ENCODE results near the gene CD274.

The CD274 gene

DNA sequence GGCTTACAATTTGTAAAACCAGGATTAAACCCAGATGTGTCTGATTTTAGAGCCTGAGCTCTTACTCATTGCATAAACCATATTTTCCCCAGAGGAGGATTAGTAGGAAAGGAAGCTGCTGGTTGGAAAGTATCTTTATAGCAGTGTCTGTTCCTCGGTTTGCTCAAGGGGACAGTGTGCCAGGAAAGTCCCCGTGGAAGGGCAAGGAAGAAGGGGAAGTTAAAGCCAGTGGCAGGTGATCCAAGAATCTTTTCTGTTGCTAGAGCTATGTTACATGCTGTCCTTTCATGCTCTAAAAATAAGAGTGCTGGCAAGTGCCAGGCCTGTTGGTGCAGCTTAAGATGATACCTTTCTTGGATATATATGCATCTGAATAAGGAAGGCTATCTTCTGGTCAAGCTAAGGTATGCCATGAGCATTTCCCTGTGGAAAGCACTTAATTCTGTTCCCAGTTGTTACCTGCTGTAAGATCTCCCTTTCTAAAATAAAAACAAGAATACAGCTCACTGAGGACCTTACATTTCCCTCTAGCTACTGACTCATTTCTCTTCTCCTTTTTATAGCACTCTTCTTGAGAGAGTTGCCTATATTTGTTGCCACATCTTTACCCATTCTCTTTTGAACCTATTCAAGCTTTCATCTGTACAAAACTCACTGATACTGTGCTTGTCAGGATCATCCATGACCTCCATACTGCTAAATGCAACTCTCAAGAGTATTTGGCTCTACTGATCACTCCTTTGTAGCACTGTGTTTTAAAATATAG lies 68.0 kb downstream of the CD274 start:
- H3K4me1 ChIP-seq (ENCODE audit: insufficient read depth, low read length) = no peaks in the 10 kb centered on the region
- no peaks in the 10 kb centered on the region for H4K20me1 ChIP-seq (ENCODE audit: insufficient read depth, low read length)

GRCh38 chr9:5518937-5519319 lies 68.6 kb downstream of the CD274 start:
- no peak for TF ChIP-seq CTCF (IDR thresholded peaks at IDR 0.05; ENCODE audit: borderline replicate concordance, extremely low read depth, low read length, poor library complexity, severe bottlenecking)
- TF ChIP-seq EZH2 (IDR thresholded peaks at IDR 0.05; ENCODE audit: borderline replicate concordance, low read depth, low read length, severe bottlenecking) = no peak
- Histone ChIP-seq H3K9ac (ENCODE audit: low read depth, low read length) (no peak overlapping the region), H2AFZ (ENCODE audit: low read depth, low read length) (no peak overlapping the region), H3K36me3 (ENCODE audit: insufficient read depth, low read length) (no peaks in the 10 kb centered on the region), H3K4me3 (ENCODE audit: low read depth in 1 of 2, low read length in 2 of 2) (no peak overlapping the region), H3K9me3 (ENCODE audit: insufficient read depth, low read length, severe bottlenecking) (no peaks in the 10 kb centered on the region), H3K4me1 (ENCODE audit: insufficient read depth, low read length) (no peaks in the 10 kb centered on the region), H3K27me3 (ENCODE audit: insufficient read depth, low read length, poor library complexity) (no peaks in the 10 kb centered on the region), H4K20me1 (ENCODE audit: insufficient read depth, low read length) (no peaks in the 10 kb centered on the region), H3K27ac (ENCODE audit: low read length) (no peak overlapping the region), H3K4me2 (ENCODE audit: insufficient read depth, low read length) (no peak overlapping the region), H3K79me2 (ENCODE audit: insufficient read depth, low read length) (no peaks in the 10 kb centered on the region)
- DNase-seq (no peak), ATAC-seq (ENCODE audit: insufficient read depth, low read depth) (no peak)

More for the DNA sequence above, 68.0 kb downstream of the CD274 start:
- Histone ChIP-seq H3K9me3 (ENCODE audit: insufficient read depth, low read length, severe bottlenecking) (no peaks in the 10 kb centered on the region), H3K36me3 (ENCODE audit: insufficient read depth, low read length) (no peaks in the 10 kb centered on the region), H3K79me2 (ENCODE audit: insufficient read depth, low read length) (no peaks in the 10 kb centered on the region), H3K9ac (ENCODE audit: low read depth, low read length) (no peak overlapping the region), H3K4me2 (ENCODE audit: insufficient read depth, low read length) (no peak overlapping the region), H2AFZ (ENCODE audit: low read depth, low read length) (no peak overlapping the region), H3K27ac (ENCODE audit: low read length) (no peak overlapping the region), H3K27me3 (ENCODE audit: insufficient read depth, low read length, poor library complexity) (no peaks in the 10 kb centered on the region), H3K4me3 (ENCODE audit: low read depth in 1 of 2, low read length in 2 of 2) (no peak overlapping the region)
- DNase-seq (no peak), ATAC-seq (ENCODE audit: insufficient read depth, low read depth) (no peak)
- TF ChIP-seq EZH2 (IDR thresholded peaks at IDR 0.05; ENCODE audit: borderline replicate concordance, low read depth, low read length, severe bottlenecking) (no peak), CTCF (IDR thresholded peaks at IDR 0.05; ENCODE audit: borderline replicate concordance, extremely low read depth, low read length, poor library complexity, severe bottlenecking) (no peak)

Data from DND-41 (cell line).